ENCODE data around the gene CCDC69.

GRCh38 chr5:151249281-151249680 is 25.4 kb upstream of the CCDC69 start:
- TF ChIP-seq BACH1 (IDR thresholded peaks at IDR 0.05; ENCODE audit: borderline replicate concordance) = no peak
- TF ChIP-seq NRF1 (conservative IDR thresholded peaks at IDR 0.05; ENCODE audit: low read depth, low read length) = no peak
- TF ChIP-seq CBX5 (IDR thresholded peaks at IDR 0.05; ENCODE audit: low read depth) = no peak
- no peak for TF ChIP-seq ATF3 (IDR thresholded peaks at IDR 0.05; ENCODE audit: borderline replicate concordance, extremely low read depth, low read depth, low read length)
- TF ChIP-seq POLR2AphosphoS5 (IDR thresholded peaks at IDR 0.05; ENCODE audit: low read length) = no peak
- no peak for TF ChIP-seq CTCF (IDR thresholded peaks at IDR 0.05 in 2 of 3, conservative IDR thresholded peaks at IDR 0.05 in 1 of 3; ENCODE audit: control insufficient read depth in 2 of 3, extremely low read depth in 1 of 3, insufficient read depth in 1 of 3, low read depth in 3 of 3, low read length in 3 of 3)
- no peak for TF ChIP-seq ZNF592 (IDR thresholded peaks at IDR 0.05)
- TF ChIP-seq TCF12 (IDR thresholded peaks at IDR 0.05; ENCODE audit: low read depth, low read length) = no peak
- no peak for TF ChIP-seq E2F8 (IDR thresholded peaks at IDR 0.05; ENCODE audit: low read depth, partially characterized antibody)
- TF ChIP-seq POLR2A (IDR thresholded peaks at IDR 0.05; ENCODE audit: low read depth, low read length) = no peak
- TF ChIP-seq SIN3A (IDR thresholded peaks at IDR 0.05; ENCODE audit: low read depth, low read length) = no peak
- TF ChIP-seq KDM1A (IDR thresholded peaks at IDR 0.05; ENCODE audit: borderline replicate concordance) = no peak
- no peak for TF ChIP-seq RFX5 (IDR thresholded peaks at IDR 0.05; ENCODE audit: low read depth, low read length)

Measured in GM12878 (cell line).